Stimulated activated CD4-positive, alpha-beta T cell treated with anti-CD3 and anti-CD28 coated beads, TNF-alpha, amount 100 ng/mL, for 4 hours (primary cell): Measurements from ENCODE around the gene TXN2.
"Not testable (repeated sequence)": the region's sequence is repeated elsewhere in the genome, so short reads cannot be mapped to it uniquely, and the experiment has no call there.

ENCODE experiments used
- DNase-seq, 3 experiments: peaks; one replicate each; pipeline ENCODE4 v3.0.0-alpha.2; 2020; ENCODE audit warnings: low read depth in 3 of 3

The TXN2 gene

GRCh38 chr22:36431977-36432376 is 49.5 kb downstream of the TXN2 start:
- no peak for DNase-seq

- DNase-seq, result no peak
Observed at GRCh38 chr22:36430863-36431262, 50.6 kb downstream of the TXN2 start.

- DNase-seq, result not testable (repeated sequence)
Observed at GRCh38 chr22:36427952-36428351, 53.5 kb downstream of the TXN2 start.

GRCh38 chr22:36425977-36426523 is 55.4 kb downstream of the TXN2 start:
- DNase-seq, result no peak

- DNase-seq, result no peak
Observed at GRCh38 chr22:36424901-36425579, 56.4 kb downstream of the TXN2 start.

GRCh38 chr22:36424466-36424865 is 57.0 kb downstream of the TXN2 start:
- DNase-seq, result not testable (repeated sequence)

GRCh38 chr22:36423461-36424404 is 57.7 kb downstream of the TXN2 start:
- no peak for DNase-seq

- no peak for DNase-seq
Observed at GRCh38 chr22:36422287-36423014, 59.0 kb downstream of the TXN2 start.

- no peak for DNase-seq
Observed at GRCh38 chr22:36419912-36420882, 61.2 kb downstream of the TXN2 start.

GRCh38 chr22:36419177-36419911 is 62.1 kb downstream of the TXN2 start:
- no peak for DNase-seq

GRCh38 chr22:36417281-36417686 is 64.2 kb downstream of the TXN2 start:
- no peak for DNase-seq
